ENCODE measurements around the gene BRMS1L. TPM values are rescaled to one million over a fixed set of nuclear protein-coding genes. Genes with fewer than 3 reads are reported as not detected.

Gene BRMS1L
- total RNA-seq, 1 donor from 2014 or later = 5.5 TPM

- H3K4me3 ChIP-seq = no peak overlapping the region
- TF ChIP-seq CTCF (IDR thresholded peaks at IDR 0.05) = no peak
- H3K4me1 ChIP-seq = peaks cover 7% of the 10 kb centered on the region
- no peak for DNase-seq
- H3K27me3 ChIP-seq (ENCODE audit: low read depth) = no peaks in the 10 kb centered on the region
- ATAC-seq = no peak
- no peak overlapping the region for H3K27ac ChIP-seq
- intact Hi-C loops (cut with DNase I) = no loop called here
- H3K36me3 ChIP-seq = no peaks in the 10 kb centered on the region
- H3K9me3 ChIP-seq = no peaks in the 10 kb centered on the region
Measured at GRCh38 chr14:35879151-35879648, 53.1 kb downstream of the BRMS1L start.

DNA sequence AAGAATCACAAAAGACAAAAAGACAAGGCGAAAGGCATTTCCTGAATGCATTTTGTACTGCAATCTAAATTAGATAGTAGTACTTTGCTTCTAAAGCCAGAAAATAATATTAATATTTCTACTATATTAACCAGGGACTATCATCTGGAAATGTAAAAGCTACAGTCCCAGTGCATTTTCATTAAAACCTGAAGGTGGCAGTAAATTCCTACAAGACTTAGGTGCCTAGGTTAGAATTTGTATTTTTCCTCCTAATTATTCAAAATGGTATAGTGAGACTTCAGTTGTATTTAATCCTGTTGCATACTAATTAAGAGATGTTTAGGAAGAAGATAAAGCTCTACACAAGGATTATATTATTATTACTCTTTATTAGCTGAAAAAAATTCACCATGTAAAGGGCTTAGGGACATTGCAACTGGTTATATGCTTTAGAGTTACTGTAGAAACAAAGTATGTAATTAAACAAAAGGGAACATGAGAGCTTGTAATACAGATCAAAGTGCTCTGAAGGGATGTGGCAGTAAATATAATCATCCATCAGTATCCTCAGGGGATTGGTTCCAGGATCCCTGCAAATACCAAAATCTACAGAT, 53.6 kb downstream of the BRMS1L start:
- Histone ChIP-seq H3K9me3 (no peaks in the 10 kb centered on the region), H3K4me3 (no peak overlapping the region), H3K27me3 (ENCODE audit: low read depth) (no peaks in the 10 kb centered on the region), H3K4me1 (peaks cover 7% of the 10 kb centered on the region), H3K36me3 (no peaks in the 10 kb centered on the region), H3K27ac (no peak overlapping the region)
- peak; percentile 45 for TF ChIP-seq CTCF (IDR thresholded peaks at IDR 0.05)
- no peak for DNase-seq
- ATAC-seq = no peak
- intact Hi-C loops (cut with DNase I) = no loop called here

DNA sequence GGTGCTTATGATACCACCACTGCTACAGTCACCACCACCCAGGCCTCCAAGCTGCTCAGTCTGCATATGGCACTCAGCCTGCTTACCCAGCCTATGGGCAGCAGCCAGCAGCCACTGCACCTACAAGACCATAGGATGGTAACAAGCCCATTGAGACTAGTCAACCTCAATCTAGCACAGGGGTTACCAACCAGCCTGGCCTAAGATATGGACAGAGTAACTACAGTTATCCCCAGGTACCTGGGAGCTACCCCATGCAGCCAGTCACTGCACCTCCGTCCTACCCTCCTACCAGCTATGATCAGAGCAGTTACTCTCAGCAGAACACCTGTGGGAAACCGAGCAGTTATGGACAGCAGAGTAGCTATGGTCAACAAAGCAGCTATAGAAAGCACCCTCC, 55.1 kb downstream of the BRMS1L start:
- H3K4me3 ChIP-seq = no peak overlapping the region
- H3K27ac ChIP-seq = no peak overlapping the region
- DNase-seq = no peak
- H3K36me3 ChIP-seq = no peaks in the 10 kb centered on the region
- H3K9me3 ChIP-seq = no peaks in the 10 kb centered on the region
- peak in 1 of 2 donors; percentile 42 for ATAC-seq
- H3K4me1 ChIP-seq = peaks cover 7% of the 10 kb centered on the region
- no peak for TF ChIP-seq CTCF (IDR thresholded peaks at IDR 0.05)
- no peaks in the 10 kb centered on the region for H3K27me3 ChIP-seq (ENCODE audit: low read depth)
- intact Hi-C loops (cut with DNase I) = no loop called here

- no peaks in the 10 kb centered on the region for H3K9me3 ChIP-seq
- ATAC-seq = peak in 1 of 2 donors; percentile 79
- no peak overlapping the region for H3K4me3 ChIP-seq
- TF ChIP-seq CTCF (IDR thresholded peaks at IDR 0.05) = peak; percentile 65
- H3K36me3 ChIP-seq = no peaks in the 10 kb centered on the region
- no peak for DNase-seq
- no peaks in the 10 kb centered on the region for H3K27me3 ChIP-seq (ENCODE audit: low read depth)
- H3K27ac ChIP-seq = no peak overlapping the region
- intact Hi-C loops (cut with DNase I) = no loop called here
- H3K4me1 ChIP-seq = no peaks in the 10 kb centered on the region
Measured at GRCh38 chr14:35883677-35884293, 57.6 kb downstream of the BRMS1L start.

- H3K27ac ChIP-seq = no peak overlapping the region
- no peak overlapping the region for H3K4me3 ChIP-seq
- no peaks in the 10 kb centered on the region for H3K36me3 ChIP-seq
- intact Hi-C loops (cut with DNase I) = no loop called here
- ATAC-seq = no peak
- no peaks in the 10 kb centered on the region for H3K27me3 ChIP-seq (ENCODE audit: low read depth)
- no peak for TF ChIP-seq CTCF (IDR thresholded peaks at IDR 0.05)
- no peak for DNase-seq
- H3K4me1 ChIP-seq = no peaks in the 10 kb centered on the region
- no peaks in the 10 kb centered on the region for H3K9me3 ChIP-seq
Measured at GRCh38 chr14:35890308-35890707, 64.2 kb downstream of the BRMS1L start.
